SK-N-SH treated with all-trans-retinoic acid at 6 μM for 48 hours (cell line): Measurements from ENCODE around the gene CYB5A.

Experiments
- ARNTL ChIP-seq: fragments of 450-650 bp; formaldehyde crosslinking; IDR thresholded peaks from 2 replicates; pipeline ENCODE4 v1.5.0; 2020; ENCODE audit warnings: low read depth, mild to moderate bottlenecking, moderate library complexity, borderline replicate concordance
- BACH2 ChIP-seq: fragments of 250-450 bp; sonication (Bioruptor Pico); IDR thresholded peaks from 2 replicates; pipeline ENCODE4 v1.9.0; 2021; ENCODE audit warnings: mild to moderate bottlenecking, borderline replicate concordance
- CSDC2 ChIP-seq: fragments of 250-450 bp; sonication (Bioruptor Pico); IDR thresholded peaks from 2 replicates; pipeline ENCODE4 v1.5.0; 2020; ENCODE audit warnings: mild to moderate bottlenecking, moderate library complexity
- ESRRG ChIP-seq: fragments of 250-450 bp; sonication (Bioruptor Pico); IDR thresholded peaks from 2 replicates; pipeline ENCODE4 v1.6.1; 2021; ENCODE audit warnings: mild to moderate bottlenecking
- RARB ChIP-seq: fragments of 250-450 bp; sonication (Bioruptor Pico); IDR thresholded peaks from 2 replicates; pipeline ENCODE4 v1.8.0; 2021; ENCODE audit warnings: mild to moderate bottlenecking, moderate library complexity
- ZFP3 ChIP-seq: fragments of 250-450 bp; sonication (Bioruptor Pico); IDR thresholded peaks from 2 replicates; pipeline ENCODE4 v1.5.0; 2020; ENCODE audit warnings: mild to moderate bottlenecking, moderate library complexity
- ZFP30 ChIP-seq: fragments of 450-650 bp; formaldehyde crosslinking; IDR thresholded peaks from 2 replicates; pipeline ENCODE4 v1.5.0; 2022; ENCODE audit warnings: mild to moderate bottlenecking, moderate library complexity
- ZNF565 ChIP-seq: fragments of 450-650 bp; formaldehyde crosslinking; conservative IDR thresholded peaks from 2 replicates; pipeline ENCODE4 v1.5.0; 2020; ENCODE audit warnings: low read depth, mild to moderate bottlenecking, moderate library complexity
- ZNF70 ChIP-seq: fragments of 450-650 bp; formaldehyde crosslinking; IDR thresholded peaks from 2 replicates; pipeline ENCODE4 v1.5.0; 2020; ENCODE audit warnings: mild to moderate bottlenecking, moderate library complexity
- ZNF8 ChIP-seq: fragments of 450-650 bp; formaldehyde crosslinking; IDR thresholded peaks from 2 replicates; pipeline ENCODE4 v1.5.0; 2020; ENCODE audit warnings: mild to moderate bottlenecking, moderate library complexity
- TF ChIP-seq, protein P1 (sequence below): fragments of 250-450 bp; sonication (Bioruptor Pico); IDR thresholded peaks from 2 replicates; pipeline ENCODE4 v1.8.0; 2021; ENCODE audit warnings: low read depth, mild to moderate bottlenecking, moderate library complexity, borderline replicate concordance
- TF ChIP-seq, protein P2 (sequence below): fragments of 250-450 bp; sonication (Bioruptor Pico); IDR thresholded peaks from 2 replicates; pipeline ENCODE4 v1.5.1; 2021; ENCODE audit warnings: mild to moderate bottlenecking, moderate library complexity
- TF ChIP-seq, protein P3 (sequence below): fragments of 250-450 bp; sonication (Bioruptor Pico); IDR thresholded peaks from 2 replicates; pipeline ENCODE4 v1.5.1; 2020; ENCODE audit warnings: low read depth, mild to moderate bottlenecking, moderate library complexity

DNA sequence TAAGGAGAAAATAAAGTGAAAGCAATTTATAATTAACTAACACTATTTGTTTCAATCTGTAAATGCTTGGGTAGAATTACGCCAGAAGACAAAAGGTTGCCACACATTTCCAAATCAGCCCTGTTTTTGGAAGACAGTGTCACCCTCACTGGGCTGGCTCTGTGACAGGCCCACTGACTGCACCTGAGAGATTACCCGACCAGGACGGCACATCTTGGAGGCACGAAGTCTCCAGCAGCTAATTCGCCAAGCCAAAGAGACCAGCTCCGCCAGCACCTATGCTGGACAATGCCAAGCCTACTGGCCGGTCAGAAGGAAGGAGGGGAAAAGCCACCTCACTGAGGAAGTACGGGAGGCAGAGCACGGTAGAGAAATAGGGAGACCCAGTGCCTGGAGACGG, 61.9 kb downstream of the CYB5A start:
- TF ChIP-seq ARNTL (CRISPR knock-in tag), result no peak
- no peak for TF ChIP-seq CSDC2
- no peak for TF ChIP-seq ZNF70 (CRISPR knock-in tag)
- TF ChIP-seq ZNF8, result no peak
- TF ChIP-seq, protein P1, sequence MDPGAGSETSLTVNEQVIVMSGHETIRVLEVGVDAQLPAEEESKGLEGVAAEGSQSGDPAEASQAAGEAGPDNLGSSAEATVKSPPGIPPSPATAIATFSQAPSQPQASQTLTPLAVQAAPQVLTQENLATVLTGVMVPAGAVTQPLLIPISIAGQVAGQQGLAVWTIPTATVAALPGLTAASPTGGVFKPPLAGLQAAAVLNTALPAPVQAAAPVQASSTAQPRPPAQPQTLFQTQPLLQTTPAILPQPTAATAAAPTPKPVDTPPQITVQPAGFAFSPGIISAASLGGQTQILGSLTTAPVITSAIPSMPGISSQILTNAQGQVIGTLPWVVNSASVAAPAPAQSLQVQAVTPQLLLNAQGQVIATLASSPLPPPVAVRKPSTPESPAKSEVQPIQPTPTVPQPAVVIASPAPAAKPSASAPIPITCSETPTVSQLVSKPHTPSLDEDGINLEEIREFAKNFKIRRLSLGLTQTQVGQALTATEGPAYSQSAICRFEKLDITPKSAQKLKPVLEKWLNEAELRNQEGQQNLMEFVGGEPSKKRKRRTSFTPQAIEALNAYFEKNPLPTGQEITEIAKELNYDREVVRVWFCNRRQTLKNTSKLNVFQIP (CRISPR knock-in tag), result no peak
- TF ChIP-seq, protein P2, sequence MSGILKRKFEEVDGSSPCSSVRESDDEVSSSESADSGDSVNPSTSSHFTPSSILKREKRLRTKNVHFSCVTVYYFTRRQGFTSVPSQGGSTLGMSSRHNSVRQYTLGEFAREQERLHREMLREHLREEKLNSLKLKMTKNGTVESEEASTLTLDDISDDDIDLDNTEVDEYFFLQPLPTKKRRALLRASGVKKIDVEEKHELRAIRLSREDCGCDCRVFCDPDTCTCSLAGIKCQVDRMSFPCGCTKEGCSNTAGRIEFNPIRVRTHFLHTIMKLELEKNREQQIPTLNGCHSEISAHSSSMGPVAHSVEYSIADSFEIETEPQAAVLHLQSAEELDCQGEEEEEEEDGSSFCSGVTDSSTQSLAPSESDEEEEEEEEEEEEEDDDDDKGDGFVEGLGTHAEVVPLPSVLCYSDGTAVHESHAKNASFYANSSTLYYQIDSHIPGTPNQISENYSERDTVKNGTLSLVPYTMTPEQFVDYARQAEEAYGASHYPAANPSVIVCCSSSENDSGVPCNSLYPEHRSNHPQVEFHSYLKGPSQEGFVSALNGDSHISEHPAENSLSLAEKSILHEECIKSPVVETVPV (CRISPR knock-in tag), result no peak
- TF ChIP-seq ZFP3 (CRISPR knock-in tag), result no peak
- no peak for TF ChIP-seq ZNF565
- TF ChIP-seq BACH2 (CRISPR knock-in tag), result no peak
- no peak for TF ChIP-seq RARB (CRISPR knock-in tag)
- TF ChIP-seq ZFP30 (CRISPR knock-in tag), result no peak
- TF ChIP-seq, protein P3, sequence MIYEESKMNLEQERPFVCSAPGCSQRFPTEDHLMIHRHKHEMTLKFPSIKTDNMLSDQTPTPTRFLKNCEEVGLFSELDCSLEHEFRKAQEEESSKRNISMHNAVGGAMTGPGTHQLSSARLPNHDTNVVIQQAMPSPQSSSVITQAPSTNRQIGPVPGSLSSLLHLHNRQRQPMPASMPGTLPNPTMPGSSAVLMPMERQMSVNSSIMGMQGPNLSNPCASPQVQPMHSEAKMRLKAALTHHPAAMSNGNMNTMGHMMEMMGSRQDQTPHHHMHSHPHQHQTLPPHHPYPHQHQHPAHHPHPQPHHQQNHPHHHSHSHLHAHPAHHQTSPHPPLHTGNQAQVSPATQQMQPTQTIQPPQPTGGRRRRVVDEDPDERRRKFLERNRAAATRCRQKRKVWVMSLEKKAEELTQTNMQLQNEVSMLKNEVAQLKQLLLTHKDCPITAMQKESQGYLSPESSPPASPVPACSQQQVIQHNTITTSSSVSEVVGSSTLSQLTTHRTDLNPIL (CRISPR knock-in tag), result no peak
- TF ChIP-seq ESRRG (CRISPR knock-in tag), result no peak
